Stimulated activated CD4-positive, alpha-beta T cell treated with anti-CD3 and anti-CD28 coated beads, Interleukin-1b, Interleukin-23, amount 100 ng/mL, for 1 hour (primary cell): ENCODE data around the gene CCDC54.

ENCODE experiments used
- DNase-seq, 2 donors: peaks; one replicate each; pipeline ENCODE4 v3.0.0-alpha.2; 2020; ENCODE audit warnings: low read depth in 2 of 2

CCDC54 gene

GRCh38 chr3:107392549-107393165 lies 15.4 kb downstream of the CCDC54 start:
- DNase-seq = no peak

- no peak for DNase-seq
These were observed 17.3 kb downstream of the CCDC54 start for GRCh38 chr3:107394502-107394901.

GRCh38 chr3:107395066-107395465 lies 17.8 kb downstream of the CCDC54 start:
- DNase-seq = no peak

- DNase-seq = no peak
These were observed 24.1 kb downstream of the CCDC54 start for GRCh38 chr3:107401301-107401700.

- no peak for DNase-seq
These were observed 25.0 kb downstream of the CCDC54 start for GRCh38 chr3:107402214-107402613.

GRCh38 chr3:107404727-107405469 lies 27.7 kb downstream of the CCDC54 start:
- no peak for DNase-seq

GRCh38 chr3:107407355-107407754 lies 30.1 kb downstream of the CCDC54 start:
- DNase-seq = no peak

- no peak for DNase-seq
These were observed 31.3 kb downstream of the CCDC54 start for GRCh38 chr3:107408513-107408912.

GRCh38 chr3:107409365-107409764 lies 32.1 kb downstream of the CCDC54 start:
- no peak for DNase-seq

- DNase-seq = no peak
These were observed 33.4 kb downstream of the CCDC54 start for GRCh38 chr3:107410606-107411005.

- no peak for DNase-seq
These were observed 33.8 kb downstream of the CCDC54 start for GRCh38 chr3:107411056-107411455.

- DNase-seq = no peak
These were observed 34.5 kb downstream of the CCDC54 start for GRCh38 chr3:107411779-107412178.

- DNase-seq = no peak
These were observed 35.1 kb downstream of the CCDC54 start for GRCh38 chr3:107412376-107412775.

- no peak for DNase-seq
These were observed 36.0 kb downstream of the CCDC54 start for GRCh38 chr3:107413264-107413663.

GRCh38 chr3:107414325-107414964 lies 37.2 kb downstream of the CCDC54 start:
- no peak for DNase-seq

- DNase-seq = no peak
These were observed 38.9 kb downstream of the CCDC54 start for GRCh38 chr3:107416138-107416537.

GRCh38 chr3:107416886-107417285 lies 39.6 kb downstream of the CCDC54 start:
- DNase-seq = no peak

GRCh38 chr3:107421170-107421792 lies 44.0 kb downstream of the CCDC54 start:
- no peak for DNase-seq

- DNase-seq = no peak
These were observed 44.6 kb downstream of the CCDC54 start for GRCh38 chr3:107421881-107422280.

- DNase-seq = no peak
These were observed 47.8 kb downstream of the CCDC54 start for GRCh38 chr3:107425033-107425432.

GRCh38 chr3:107426223-107426622 lies 49.0 kb downstream of the CCDC54 start:
- no peak for DNase-seq
